AG04450 (cell line): ENCODE data around the gene XIST. TPM values are rescaled to one million over a fixed set of nuclear protein-coding genes. Genes with fewer than 3 reads are reported as not detected.
"Not testable (repeated sequence)": the region's sequence is repeated elsewhere in the genome, so short reads cannot be mapped to it uniquely, and the experiment has no call there.

Experiments
- CTCF ChIA-PET: fragments of 300-600, 350-600 bp; formaldehyde crosslinking; extraction: SDS; loops from one replicate; lab custom pipeline; 2022; ENCODE audit warnings: antibody characterized with exemption, inconsistent platforms; lab: Charles Lee
- POLR2A ChIA-PET: fragments of 350-600 bp; formaldehyde crosslinking; extraction: SDS; loops from one replicate; lab custom pipeline; 2021; ENCODE audit warnings: antibody characterized with exemption, inconsistent platforms; lab: Yijun Ruan, JAX
- DNase-seq: peaks from one replicate; pipeline ENCODE4 v3.0.0-alpha.2; 2011; ENCODE audit warnings: low read depth, low spot score
- H3K27ac ChIP-seq: one replicate; pipeline ENCODE4 v1.5.1; 2012; ENCODE audit warnings: low read depth, low read length, control low read depth
- H3K27me3 ChIP-seq: one replicate; pipeline ENCODE4 v1.6.0; 2012; ENCODE audit warnings: low read length; ENCODE audit not compliant: control insufficient read depth, insufficient read depth
- H3K4me3 ChIP-seq: 2 replicates; pipeline ENCODE4 v1.5.1; 2011; ENCODE audit warnings: mild to moderate bottlenecking, low read depth, low read length, control low read depth
- H3K9me3 ChIP-seq: 2 replicates; pipeline ENCODE4 v1.5.1; 2012; ENCODE audit warnings: low read length; ENCODE audit not compliant: control insufficient read depth, insufficient read depth
- polyA minus RNA-seq: library from RNA; depleted of rRNA, polyadenylated mRNA; stranded (reverse); fragments of >200 nt; gene quantifications from 2 replicates; pipeline ENCODE4 v1.2.3, GENCODE V29; 2011; rRNA and poly(A)+ RNA removed
- polyA plus RNA-seq: library from polyadenylated mRNA; depleted of rRNA; stranded (reverse); fragments of >200 nt; gene quantifications from 2 replicates; pipeline ENCODE4 v1.2.3, GENCODE V29; 2011; rRNA removed
- TF ChIP-seq, protein P1 (sequence below): IDR thresholded peaks from 2 replicates; pipeline ENCODE4 v1.5.1; 2011; ENCODE audit warnings: low read depth, low read length, control low read depth, inconsistent platforms

The XIST gene
- 0.01 and 0.07 TPM in 2 replicates for polyA plus RNA-seq
- polyA minus RNA-seq = 0.41 and 1.0 TPM in 2 replicates

DNA sequence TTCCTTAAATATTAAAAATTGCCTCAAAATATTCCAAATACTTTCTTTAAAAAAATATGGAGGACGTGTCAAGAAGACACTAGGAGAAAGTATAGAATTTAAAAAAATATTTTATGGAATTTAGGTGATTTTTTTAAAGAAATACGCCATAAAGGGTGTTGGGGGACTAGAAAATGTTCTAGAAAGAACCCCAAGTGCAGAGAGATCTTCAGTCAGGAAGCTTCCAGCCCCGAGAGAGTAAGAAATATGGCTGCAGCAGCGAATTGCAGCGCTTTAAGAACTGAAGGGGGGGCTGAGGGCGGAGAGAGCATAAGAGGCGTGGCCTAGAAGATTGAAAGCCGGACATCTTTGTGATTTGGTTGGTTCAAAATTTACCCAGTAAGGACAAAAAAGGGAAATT lies at the start of gene XIST:
Gene XIST (minus strand): TSS at position 248 of the 400 bp plus-strand sequence.
- Histone ChIP-seq H3K27ac (no peak within 1 kb of the TSS), H3K9me3 (no peaks in the 10 kb centered on the region), H3K27me3 (no peaks in the 10 kb centered on the region), H3K4me3 (no peak within 1 kb of the TSS)
- TF ChIP-seq, protein P1, sequence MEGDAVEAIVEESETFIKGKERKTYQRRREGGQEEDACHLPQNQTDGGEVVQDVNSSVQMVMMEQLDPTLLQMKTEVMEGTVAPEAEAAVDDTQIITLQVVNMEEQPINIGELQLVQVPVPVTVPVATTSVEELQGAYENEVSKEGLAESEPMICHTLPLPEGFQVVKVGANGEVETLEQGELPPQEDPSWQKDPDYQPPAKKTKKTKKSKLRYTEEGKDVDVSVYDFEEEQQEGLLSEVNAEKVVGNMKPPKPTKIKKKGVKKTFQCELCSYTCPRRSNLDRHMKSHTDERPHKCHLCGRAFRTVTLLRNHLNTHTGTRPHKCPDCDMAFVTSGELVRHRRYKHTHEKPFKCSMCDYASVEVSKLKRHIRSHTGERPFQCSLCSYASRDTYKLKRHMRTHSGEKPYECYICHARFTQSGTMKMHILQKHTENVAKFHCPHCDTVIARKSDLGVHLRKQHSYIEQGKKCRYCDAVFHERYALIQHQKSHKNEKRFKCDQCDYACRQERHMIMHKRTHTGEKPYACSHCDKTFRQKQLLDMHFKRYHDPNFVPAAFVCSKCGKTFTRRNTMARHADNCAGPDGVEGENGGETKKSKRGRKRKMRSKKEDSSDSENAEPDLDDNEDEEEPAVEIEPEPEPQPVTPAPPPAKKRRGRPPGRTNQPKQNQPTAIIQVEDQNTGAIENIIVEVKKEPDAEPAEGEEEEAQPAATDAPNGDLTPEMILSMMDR = no peak
- DNase-seq = no peak
- ChIA-PET CTCF (interaction anchor here (5.5 kb wide), 1 partner anchor 281 kb away, joined by 45 read pairs; no protein-coding TSS in a partner anchor), POLR2A (no interaction called here)

- DNase-seq, H3K27me3 ChIP-seq, CTCF ChIA-PET, H3K4me3 ChIP-seq, POLR2A ChIA-PET, H3K9me3 ChIP-seq, H3K27ac ChIP-seq: not testable (repeated sequence)
Observed at GRCh38 chrX:73898315-73898714, 45.8 kb upstream of the XIST start.

- H3K27me3 ChIP-seq, DNase-seq, CTCF ChIA-PET, H3K27ac ChIP-seq, H3K4me3 ChIP-seq, H3K9me3 ChIP-seq, POLR2A ChIA-PET: not testable (repeated sequence)
Observed at GRCh38 chrX:73892515-73893090, 40.1 kb upstream of the XIST start.

DNA sequence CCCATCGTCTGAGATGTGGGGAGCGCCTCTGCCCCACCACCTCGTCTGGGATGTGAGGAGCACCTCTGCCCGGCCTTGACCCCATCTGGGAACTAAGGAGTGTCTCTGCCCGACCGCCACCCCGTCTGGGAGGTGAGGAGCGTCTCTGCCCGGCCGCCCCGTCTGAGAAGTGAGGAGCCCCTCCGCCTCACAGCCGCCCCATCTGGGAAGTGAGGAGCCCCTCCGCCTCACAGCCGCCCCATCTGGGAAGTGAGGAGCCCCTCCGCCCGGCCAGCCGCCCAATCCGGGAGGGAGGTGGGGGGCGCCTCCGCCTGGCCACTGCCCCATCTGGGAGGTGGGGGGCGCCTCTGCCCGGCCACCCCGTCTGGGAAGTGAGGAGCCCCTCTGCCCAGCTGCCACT lies 29.7 kb upstream of the XIST start:
- DNase-seq, POLR2A ChIA-PET, H3K4me3 ChIP-seq, H3K27ac ChIP-seq, H3K9me3 ChIP-seq, CTCF ChIA-PET, H3K27me3 ChIP-seq: not testable (repeated sequence)

- ChIA-PET POLR2A (no interaction called here), CTCF (no interaction called here)
- TF ChIP-seq, protein P1 = no peak
- DNase-seq = no peak
- Histone ChIP-seq H3K4me3 (no peak overlapping the region), H3K27me3 (no peaks in the 10 kb centered on the region), H3K9me3 (no peaks in the 10 kb centered on the region), H3K27ac (no peak overlapping the region)
Observed at GRCh38 chrX:73877687-73878086, 25.2 kb upstream of the XIST start.

DNA sequence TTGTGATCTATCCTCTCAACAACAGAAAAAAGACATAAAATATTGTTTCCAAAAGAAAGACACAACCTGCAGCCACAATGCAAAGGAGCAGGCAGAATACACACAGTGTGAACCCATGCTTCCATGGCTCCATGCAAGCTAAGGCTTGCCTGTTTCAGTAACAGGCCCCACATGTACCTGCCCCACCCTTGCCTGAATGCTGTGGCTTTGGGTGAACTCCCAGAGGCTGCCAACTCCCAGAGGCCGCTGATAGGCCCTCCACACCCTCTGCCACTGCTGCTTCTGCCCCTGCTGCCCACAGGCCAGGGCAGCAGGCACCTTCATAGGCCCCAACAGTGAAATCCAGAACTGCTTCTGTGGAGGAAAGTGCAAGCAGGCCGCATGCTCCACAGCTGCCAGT lies 24.4 kb upstream of the XIST start:
- no peaks in the 10 kb centered on the region for H3K9me3 ChIP-seq
- CTCF ChIA-PET = no interaction called here
- no peak overlapping the region for H3K4me3 ChIP-seq
- H3K27me3 ChIP-seq = no peaks in the 10 kb centered on the region
- H3K27ac ChIP-seq = no peak overlapping the region
- POLR2A ChIA-PET = no interaction called here
- DNase-seq = no peak
- TF ChIP-seq, protein P1 = no peak
